Measurements from ENCODE around the gene CLPTM1L.
"Not testable (repeated sequence)": the region's sequence is repeated elsewhere in the genome, so short reads cannot be mapped to it uniquely, and the experiment has no call there.

DNA sequence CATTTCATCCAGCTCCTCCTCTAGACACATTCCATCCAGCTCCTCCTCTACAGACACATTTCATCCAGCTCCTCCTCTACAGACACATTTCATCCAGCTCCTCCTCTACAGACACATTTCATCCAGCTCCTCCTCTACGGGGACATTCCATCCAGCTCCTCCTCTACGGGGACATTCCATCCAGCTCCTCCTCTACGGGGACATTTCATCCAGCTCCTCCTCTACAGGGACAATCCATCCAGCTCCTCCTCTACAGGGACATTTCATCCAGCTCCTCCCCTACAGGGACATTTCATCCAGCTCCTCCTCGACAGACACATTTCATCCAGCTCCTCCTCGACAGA lies 18.4 kb downstream of the CLPTM1L start:
- TF ChIP-seq EP300, CTCF (IDR thresholded peaks at IDR 0.05): not testable (repeated sequence)

Data from sigmoid colon (tissue), 4 donors.